NT2/D1 (cell line): ENCODE data around the gene DOCK1.
"Not testable (repeated sequence)": the region's sequence is repeated elsewhere in the genome, so short reads cannot be mapped to it uniquely, and the experiment has no call there.

Source experiments
- DNase-seq: peaks from one replicate; pipeline ENCODE4 v3.0.0-alpha.2; 2011; ENCODE audit warnings: low read depth, low spot score
- H3K27me3 ChIP-seq: 2 replicates; pipeline ENCODE4 v1.6.0; 2011; ENCODE audit warnings: mild to moderate bottlenecking; ENCODE audit not compliant: insufficient read length, insufficient read depth
- H3K36me3 ChIP-seq: 2 replicates; pipeline ENCODE4 v1.6.1; 2011; ENCODE audit warnings: mild to moderate bottlenecking, low read length, mixed read lengths; ENCODE audit not compliant: insufficient read depth, insufficient read length
- H3K4me1 ChIP-seq: 2 replicates; pipeline ENCODE4 v1.5.1; 2011; ENCODE audit not compliant: insufficient read depth, insufficient read length
- H3K4me3 ChIP-seq: 2 replicates; pipeline ENCODE4 v1.5.1; 2011; ENCODE audit warnings: low read depth; ENCODE audit not compliant: insufficient read length
- H3K9ac ChIP-seq: 2 replicates; pipeline ENCODE4 v1.6.0; 2011; ENCODE audit warnings: low read depth; ENCODE audit not compliant: insufficient read length
- H3K9me3 ChIP-seq: 2 replicates; pipeline ENCODE4 v1.5.1; 2011; ENCODE audit warnings: mild to moderate bottlenecking, low read length; ENCODE audit not compliant: insufficient read depth
- SUZ12 ChIP-seq: IDR thresholded peaks from 2 replicates; pipeline ENCODE4 v1.6.1; 2011; ENCODE audit not compliant: insufficient read length, insufficient read depth; ENCODE audit errors: extremely low read depth
- YY1 ChIP-seq: IDR thresholded peaks from 2 replicates; pipeline ENCODE4 v1.6.1; 2011; ENCODE audit not compliant: insufficient read length, insufficient read depth
- ZNF274 ChIP-seq: IDR thresholded peaks from 2 replicates; pipeline ENCODE4 v1.6.1; 2011; ENCODE audit warnings: mild to moderate bottlenecking, low read depth, low read length

Gene DOCK1

GRCh38 chr10:127300868-127301321 is 395.7 kb downstream of the DOCK1 start:
- H3K4me3 ChIP-seq, result no peak overlapping the region
- TF ChIP-seq YY1 (no peak), SUZ12 (no peak), ZNF274 (no peak)
- H3K9ac ChIP-seq, result no peak overlapping the region
- no peak for DNase-seq
- H3K36me3 ChIP-seq, result no peaks in the 10 kb centered on the region
- H3K9me3 ChIP-seq, result no peaks in the 10 kb centered on the region
- peaks cover 3% of the 10 kb centered on the region for H3K4me1 ChIP-seq
- no peaks in the 10 kb centered on the region for H3K27me3 ChIP-seq

- Histone ChIP-seq H3K4me1 (no peaks in the 10 kb centered on the region), H3K36me3 (no peaks in the 10 kb centered on the region), H3K27me3 (no peaks in the 10 kb centered on the region), H3K9ac (no peak overlapping the region), H3K4me3 (no peak overlapping the region), H3K9me3 (no peaks in the 10 kb centered on the region)
- no peak for DNase-seq
- TF ChIP-seq YY1 (no peak), SUZ12 (no peak), ZNF274 (no peak)
Measured at GRCh38 chr10:127302343-127302742, 397.1 kb downstream of the DOCK1 start.

DNA sequence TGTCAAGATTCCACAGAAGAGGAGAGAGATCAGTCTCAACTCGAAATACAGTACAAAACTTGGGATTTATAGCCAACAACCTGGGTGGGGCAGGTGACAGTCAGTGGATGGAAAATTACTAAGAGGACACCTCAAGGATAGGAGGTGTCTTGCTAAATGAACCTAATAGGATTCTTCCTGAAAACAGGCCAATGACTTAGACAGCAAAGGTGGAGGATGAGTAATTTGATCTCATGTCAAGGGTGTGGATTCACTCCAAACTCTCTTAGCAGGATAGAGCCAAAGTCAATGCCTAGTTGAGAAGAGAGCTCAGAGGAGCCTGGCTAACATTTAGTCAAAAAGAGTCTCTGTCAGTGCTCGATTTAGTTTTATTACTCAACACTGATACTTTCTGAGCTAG is 397.9 kb downstream of the DOCK1 start:
- no peak for TF ChIP-seq SUZ12
- no peak for TF ChIP-seq ZNF274
- no peak for TF ChIP-seq YY1
- Histone ChIP-seq H3K4me3 (no peak overlapping the region), H3K9me3 (no peaks in the 10 kb centered on the region), H3K36me3 (no peaks in the 10 kb centered on the region), H3K27me3 (no peaks in the 10 kb centered on the region), H3K9ac (no peak overlapping the region), H3K4me1 (no peaks in the 10 kb centered on the region)
- no peak for DNase-seq

- no peak for DNase-seq
- TF ChIP-seq ZNF274, result no peak
- TF ChIP-seq SUZ12, result no peak
- TF ChIP-seq YY1, result no peak
Measured at GRCh38 chr10:127303746-127304145, 398.5 kb downstream of the DOCK1 start.

DNA sequence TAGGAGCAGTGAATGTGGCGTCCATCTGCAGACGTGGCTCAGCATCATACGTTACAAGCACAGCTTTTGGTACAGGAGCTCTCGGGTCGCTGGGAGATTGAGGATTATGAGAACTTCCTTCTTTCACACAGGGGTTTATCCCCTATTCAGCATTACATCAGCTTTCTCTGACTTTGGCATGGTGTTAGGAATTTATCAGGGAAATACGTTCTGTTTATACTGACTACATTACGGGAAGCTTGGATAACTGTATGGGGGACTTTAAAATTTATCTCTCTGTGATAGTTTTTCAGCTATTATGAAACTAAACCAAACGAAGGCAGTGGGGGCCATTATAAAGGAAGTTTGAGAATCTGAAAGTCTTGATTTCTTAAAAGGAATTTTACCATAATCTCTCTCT is 401.3 kb downstream of the DOCK1 start:
- Histone ChIP-seq H3K4me3 (no peak overlapping the region), H3K36me3 (no peaks in the 10 kb centered on the region), H3K9me3 (peaks cover 2% of the 10 kb centered on the region; the same call in 1 of the 2 replicates), H3K4me1 (no peaks in the 10 kb centered on the region), H3K27me3 (no peaks in the 10 kb centered on the region), H3K9ac (no peak overlapping the region)
- TF ChIP-seq YY1, result no peak
- no peak for TF ChIP-seq ZNF274
- TF ChIP-seq SUZ12, result no peak
- no peak for DNase-seq

More at GRCh38 chr10:127303746-127304145, 398.5 kb downstream of the DOCK1 start:
- H3K27me3 ChIP-seq, result no peaks in the 10 kb centered on the region
- H3K4me1 ChIP-seq, result no peaks in the 10 kb centered on the region
- H3K9me3 ChIP-seq, result no peaks in the 10 kb centered on the region
- H3K36me3 ChIP-seq, result no peaks in the 10 kb centered on the region
- no peak overlapping the region for H3K4me3 ChIP-seq
- H3K9ac ChIP-seq, result no peak overlapping the region

DNA sequence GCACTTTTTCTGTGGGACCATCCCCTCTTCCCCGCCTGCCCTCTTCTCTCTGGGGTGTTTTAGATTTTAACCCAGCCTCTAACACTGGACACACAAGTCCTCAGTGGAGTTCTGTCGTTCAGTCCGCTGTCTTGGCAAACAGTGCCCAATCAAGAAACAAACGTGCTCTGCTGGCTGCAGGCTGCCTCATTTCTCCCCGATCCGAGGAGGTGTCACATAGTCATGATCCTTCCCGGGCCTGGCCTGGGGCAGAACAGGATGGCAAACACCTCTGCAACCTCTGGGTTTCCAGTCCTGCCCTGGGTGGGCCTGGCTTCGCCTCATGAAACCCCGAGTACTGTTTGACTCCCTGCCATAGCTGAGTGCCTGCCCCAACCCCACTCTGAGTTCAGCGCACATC is 402.1 kb downstream of the DOCK1 start:
- H3K9ac ChIP-seq, result no peak overlapping the region
- no peaks in the 10 kb centered on the region for H3K4me1 ChIP-seq
- peaks cover 3% of the 10 kb centered on the region; the same call in 1 of the 2 replicates for H3K9me3 ChIP-seq
- H3K4me3 ChIP-seq, result no peak overlapping the region
- no peaks in the 10 kb centered on the region for H3K27me3 ChIP-seq
- DNase-seq, result no peak
- H3K36me3 ChIP-seq, result no peaks in the 10 kb centered on the region
- no peak for TF ChIP-seq YY1
- no peak for TF ChIP-seq SUZ12
- TF ChIP-seq ZNF274, result no peak

DNA sequence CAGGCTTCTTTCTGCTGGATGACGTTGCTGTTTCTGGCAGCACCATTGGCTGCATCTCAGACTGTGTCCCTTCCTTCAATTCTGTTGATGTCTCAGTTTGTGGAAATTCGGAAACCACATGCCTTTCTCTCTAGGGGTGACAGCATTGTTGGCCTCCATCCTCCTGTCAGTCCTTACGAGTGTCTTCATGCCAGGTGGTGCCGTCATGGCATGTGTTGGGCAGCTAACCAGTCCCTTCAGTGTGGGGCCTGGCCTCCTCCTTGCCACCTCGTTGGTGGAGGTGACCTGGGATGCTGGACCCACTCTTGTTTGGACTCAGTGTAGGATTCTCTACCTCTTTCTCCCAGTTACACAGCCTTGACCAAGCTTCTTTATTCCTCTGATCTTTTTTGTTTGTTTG is 402.8 kb downstream of the DOCK1 start:
- peaks cover 3% of the 10 kb centered on the region; the same call in 1 of the 2 replicates for H3K9me3 ChIP-seq
- H3K4me1 ChIP-seq, result no peaks in the 10 kb centered on the region
- no peak overlapping the region for H3K4me3 ChIP-seq
- no peak overlapping the region for H3K9ac ChIP-seq
- TF ChIP-seq YY1 (no peak), SUZ12 (no peak), ZNF274 (no peak)
- no peaks in the 10 kb centered on the region for H3K27me3 ChIP-seq
- H3K36me3 ChIP-seq, result no peaks in the 10 kb centered on the region
- no peak for DNase-seq

DNA sequence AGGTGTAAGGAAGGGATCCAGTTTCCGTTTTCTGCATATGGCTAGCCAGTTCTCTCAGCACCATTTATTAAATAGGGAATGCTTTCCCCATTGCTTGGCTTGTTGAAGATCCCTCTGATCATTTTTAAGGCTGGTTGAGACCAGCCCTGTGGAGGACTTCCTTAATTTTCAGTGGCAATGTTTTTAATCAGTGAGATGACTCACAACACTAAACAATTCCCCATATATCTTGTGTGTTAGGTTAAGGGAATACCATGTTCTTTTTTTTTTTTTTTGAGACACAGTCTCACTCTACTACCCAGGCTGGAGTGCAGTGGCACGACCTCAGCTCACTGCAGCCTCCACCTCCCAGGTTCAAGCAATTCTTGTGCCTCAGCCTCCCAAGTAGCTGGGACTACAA is 404.4 kb downstream of the DOCK1 start:
- not testable (repeated sequence) for DNase-seq, H3K9ac ChIP-seq

More for the DNA sequence above, 404.4 kb downstream of the DOCK1 start:
- not testable (repeated sequence) for H3K36me3 ChIP-seq, H3K4me1 ChIP-seq, H3K27me3 ChIP-seq, H3K4me3 ChIP-seq, H3K9me3 ChIP-seq
